Prostate gland (tissue), 2 donors: ENCODE results near the gene SNTA1.

Experiments used
- CTCF ChIP-seq, 4 experiments: fragments of 200-600 bp in 2 of 4; fragments of 450-650 bp in 2 of 4; sonication (generic) in 2 of 4; IDR thresholded peaks; 1 replicate in 3 of 4; 2 replicates in 1 of 4; pipeline ENCODE4 v1.5.1; 2016 to 2019; ENCODE audit warnings: antibody characterized with exemption in 4 of 4, mild to moderate bottlenecking in 2 of 4, moderate library complexity in 2 of 4
- POLR2A ChIP-seq: fragments of 450-650 bp; IDR thresholded peaks from one replicate; pipeline ENCODE4 v1.6.1; 2016; ENCODE audit warnings: antibody characterized with exemption, mild to moderate bottlenecking
- POLR2AphosphoS5 ChIP-seq: sonication (generic); formaldehyde crosslinking; IDR thresholded peaks from one replicate; pipeline ENCODE4 v1.6.1; 2017; ENCODE audit warnings: antibody characterized with exemption

- TF ChIP-seq POLR2A (no peak), CTCF (IDR thresholded peaks at IDR 0.05) (no peak), POLR2AphosphoS5 (no peak)
These were observed 42.8 kb downstream of the SNTA1 start for GRCh38 chr20:33400812-33401183.
